ENCODE measurements around the gene PHACTR3.

- no peak for TF ChIP-seq CTCF (IDR thresholded peaks at IDR 0.05)
- no peak for TF ChIP-seq EZH2 (IDR thresholded peaks at IDR 0.05)
These were observed 258.7 kb downstream of the PHACTR3 start for GRCh38 chr20:59863058-59863457.

Measured in neural progenitor cell (in vitro differentiated cells).